Retinal pigment epithelial cell (primary cell): ENCODE measurements around the gene CPEB3.

Experiments used
- DNase-seq: peaks from one replicate; pipeline ENCODE4 v3.0.0-alpha.2; 2010; ENCODE audit warnings: low read depth
- H3K4me3 ChIP-seq: 2 replicates; pipeline ENCODE4 v1.5.1; 2011; ENCODE audit warnings: mild to moderate bottlenecking, low read length, control low read depth, moderate library complexity
- CTCF ChIP-seq: conservative IDR thresholded peaks from 2 replicates; pipeline ENCODE4 v1.5.1; 2011; ENCODE audit warnings: low read depth, low read length, control low read depth, inconsistent platforms

The CPEB3 gene

GRCh38 chr10:92291616-92291865 is 663 bp upstream of the CPEB3 start:
- peak overlapping the region; percentile 95 for H3K4me3 ChIP-seq
- DNase-seq: no peak
- no peak for TF ChIP-seq CTCF

- peak overlapping the region; percentile 95 for H3K4me3 ChIP-seq
- TF ChIP-seq CTCF: no peak
- no peak for DNase-seq
Observed at GRCh38 chr10:92290076-92290836, 622 bp downstream of the CPEB3 start.

- no peak for DNase-seq
- H3K4me3 ChIP-seq: no peak overlapping the region
- TF ChIP-seq CTCF: no peak
Observed at GRCh38 chr10:92284112-92284704, 6.7 kb downstream of the CPEB3 start.

DNA sequence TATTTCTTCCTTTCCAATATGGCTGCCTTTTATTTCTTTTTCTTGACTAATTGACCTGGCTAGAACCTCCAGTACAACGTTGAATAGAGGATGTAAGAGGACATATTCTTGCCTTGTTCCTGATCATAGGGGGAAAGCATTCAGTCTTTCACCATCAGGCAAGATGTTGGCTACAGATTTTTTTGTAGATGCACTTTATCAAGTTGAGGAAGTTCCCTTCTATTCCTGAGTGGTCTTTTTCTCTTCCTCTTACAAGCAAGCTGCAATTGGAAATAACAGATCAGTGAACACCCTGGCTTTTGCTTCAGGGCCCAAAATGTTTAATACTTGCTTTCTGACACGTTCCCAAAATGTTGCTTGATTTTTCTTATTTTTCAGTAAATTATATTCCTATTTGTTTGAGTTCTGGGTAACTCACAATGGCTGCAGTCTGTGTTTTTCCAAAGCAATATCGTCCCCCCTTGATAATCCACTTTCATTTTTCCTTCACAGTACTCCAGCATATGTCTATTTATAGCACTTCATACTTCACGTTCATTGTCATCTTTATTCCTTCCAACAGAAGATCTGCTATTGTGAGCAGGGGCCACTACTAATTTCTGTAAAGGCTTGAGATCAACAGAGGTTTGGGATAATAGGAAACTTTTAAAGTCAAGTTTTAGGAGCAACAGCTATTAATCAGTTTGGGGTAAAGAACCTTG is 11.7 kb downstream of the CPEB3 start:
- TF ChIP-seq CTCF: no peak
- no peak for DNase-seq
- H3K4me3 ChIP-seq: no peak overlapping the region

DNA sequence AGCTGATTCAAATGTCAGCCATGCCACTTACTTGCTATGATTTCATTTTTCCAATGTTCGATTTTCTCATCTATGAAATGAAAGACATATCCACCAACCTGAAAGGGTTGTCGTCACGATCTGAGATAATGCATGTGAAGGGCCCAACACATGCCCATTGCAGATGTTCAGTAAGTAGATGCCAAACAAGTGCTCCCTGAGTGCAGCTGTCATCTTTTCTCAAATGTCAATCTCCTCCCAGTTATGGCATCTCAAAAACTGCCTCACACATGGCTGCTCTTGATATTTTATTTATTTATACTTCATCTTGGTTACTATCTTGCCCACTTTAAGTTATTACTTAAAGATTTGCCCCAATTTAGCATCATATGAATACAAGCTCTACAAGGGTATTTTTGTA is 16.8 kb downstream of the CPEB3 start:
- no peak for TF ChIP-seq CTCF
- no peak overlapping the region for H3K4me3 ChIP-seq
- no peak for DNase-seq

GRCh38 chr10:92268748-92269147 is 22.1 kb downstream of the CPEB3 start:
- no peak for TF ChIP-seq CTCF
- no peak overlapping the region for H3K4me3 ChIP-seq
- DNase-seq: no peak

DNA sequence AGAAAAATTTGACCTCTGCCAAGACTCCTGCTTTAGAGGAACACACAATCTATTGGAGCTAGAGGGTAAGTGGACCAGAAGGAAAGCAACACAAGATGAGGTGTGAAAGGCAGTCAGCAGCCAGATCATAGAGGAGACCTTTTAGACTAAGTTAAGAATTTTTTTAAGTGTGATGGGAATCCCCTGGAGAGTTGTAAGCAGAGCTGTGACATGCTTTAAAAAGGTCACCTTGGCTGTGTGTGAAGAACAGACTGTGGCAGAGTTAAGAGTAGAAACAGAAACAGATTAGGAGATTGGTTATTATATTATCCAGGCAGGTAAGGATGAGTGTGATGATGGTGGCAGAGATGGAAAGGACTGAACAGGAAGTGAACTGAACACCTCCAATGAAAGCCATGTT is 23.5 kb downstream of the CPEB3 start:
- no peak for DNase-seq
- no peak overlapping the region for H3K4me3 ChIP-seq
- TF ChIP-seq CTCF: no peak
